Activated CD8-positive, alpha-beta memory T cell treated with anti-CD3 and anti-CD28 coated beads, Interleukin-2, amount 50 U/mL, for 4 hours (primary cell): ENCODE measurements around the gene VTI1B.
A peak's percentile ranks its signal among the peaks of the same experiment; 100 is the strongest.

Experiments used
- DNase-seq: peaks from one replicate; pipeline ENCODE4 v3.0.0-alpha.2; 2020

VTI1B gene

GRCh38 chr14:67675219-67675582, 769 bp upstream of the VTI1B start:
- DNase-seq = no peak

- DNase-seq = peak; percentile 55
Measured at GRCh38 chr14:67674139-67674479, 323 bp downstream of the VTI1B start.

GRCh38 chr14:67673451-67673850, 981 bp downstream of the VTI1B start:
- no peak for DNase-seq

GRCh38 chr14:67668559-67668958, 5.9 kb downstream of the VTI1B start:
- DNase-seq = no peak

- DNase-seq = no peak
Measured at GRCh38 chr14:67666750-67667449, 7.5 kb downstream of the VTI1B start.

GRCh38 chr14:67665868-67666267, 8.6 kb downstream of the VTI1B start:
- no peak for DNase-seq

GRCh38 chr14:67663633-67664032, 10.8 kb downstream of the VTI1B start:
- no peak for DNase-seq

- no peak for DNase-seq
Measured at GRCh38 chr14:67653651-67654280, 20.7 kb downstream of the VTI1B start.

GRCh38 chr14:67652189-67652588, 22.2 kb downstream of the VTI1B start:
- DNase-seq = no peak

- no peak for DNase-seq
Measured at GRCh38 chr14:67650694-67651093, 23.7 kb downstream of the VTI1B start.

GRCh38 chr14:67650151-67650550, 24.3 kb downstream of the VTI1B start:
- no peak for DNase-seq

- DNase-seq = no peak
Measured at GRCh38 chr14:67646131-67646530, 28.3 kb downstream of the VTI1B start.

GRCh38 chr14:67645414-67645813, 29.0 kb downstream of the VTI1B start:
- DNase-seq = no peak

- DNase-seq = no peak
Measured at GRCh38 chr14:67644428-67644827, 30.0 kb downstream of the VTI1B start.

GRCh38 chr14:67643713-67644112, 30.7 kb downstream of the VTI1B start:
- no peak for DNase-seq

GRCh38 chr14:67641902-67642749, 32.3 kb downstream of the VTI1B start:
- no peak for DNase-seq

GRCh38 chr14:67641480-67641879, 33.0 kb downstream of the VTI1B start:
- DNase-seq = no peak

GRCh38 chr14:67638642-67639041, 35.8 kb downstream of the VTI1B start:
- no peak for DNase-seq

GRCh38 chr14:67636361-67636919, 38.0 kb downstream of the VTI1B start:
- no peak for DNase-seq

GRCh38 chr14:67633451-67634147, 40.8 kb downstream of the VTI1B start:
- DNase-seq = no peak

- no peak for DNase-seq
Measured at GRCh38 chr14:67630938-67631337, 43.5 kb downstream of the VTI1B start.

- no peak for DNase-seq
Measured at GRCh38 chr14:67630186-67630585, 44.2 kb downstream of the VTI1B start.

- DNase-seq = no peak
Measured at GRCh38 chr14:67627519-67627918, 46.9 kb downstream of the VTI1B start.
